Transverse colon (tissue), 4 donors: ENCODE measurements around the gene KCTD5. TPM values are rescaled to one million over a fixed set of nuclear protein-coding genes. Genes with fewer than 3 reads are reported as not detected.

ENCODE experiments used
- DNase-seq: peaks from one replicate; pipeline ENCODE4 v3.0.0-alpha.2; 2019
- H3K27ac ChIP-seq, 4 donors: fragments of 200-600 bp; sonication (generic); 2 replicates each; pipeline ENCODE4 v1.5.1; 2016 to 2018; ENCODE audit warnings: inconsistent platforms in 4 of 4
- H3K27me3 ChIP-seq: fragments of 200-600 bp; sonication (generic); 2 replicates; pipeline ENCODE4 v1.5.1; 2017; ENCODE audit warnings: inconsistent platforms
- H3K36me3 ChIP-seq, 4 donors: fragments of 200-600 bp; sonication (generic); 2 replicates each; pipeline ENCODE4 v1.5.1; 2017 to 2019; ENCODE audit warnings: inconsistent platforms in 4 of 4
- H3K4me1 ChIP-seq, 4 donors: fragments of 200-600 bp; sonication (generic); 2 replicates each; pipeline ENCODE4 v1.5.1; 2017 to 2020; ENCODE audit warnings: inconsistent platforms in 4 of 4
- H3K4me3 ChIP-seq, 4 donors: fragments of 200-600 bp; sonication (generic); 1 replicate in 1 of 4; 2 replicates in 3 of 4; pipeline versions ENCODE4 v1.5.1 to v1.6.1; 2017 to 2019; ENCODE audit warnings: inconsistent platforms in 4 of 4
- H3K9me3 ChIP-seq, 2 donors: fragments of 200-600 bp; sonication (generic); 2 replicates each; pipeline ENCODE4 v1.5.1; 2017 to 2019; ENCODE audit warnings: inconsistent platforms in 2 of 2
- CTCF ChIP-seq, 5 experiments: fragments of 200-600 bp in 3 of 5; fragments of 450-650 bp in 2 of 5; sonication (generic) in 3 of 5; IDR thresholded peaks; 1 replicate in 2 of 5; 2 replicates in 3 of 5; pipeline ENCODE4 v1.5.1; 2016 to 2017; ENCODE audit warnings: antibody characterized with exemption in 5 of 5, inconsistent platforms in 3 of 5, mild to moderate bottlenecking in 2 of 5, moderate library complexity in 1 of 5
- EP300 ChIP-seq: sonication (generic); formaldehyde crosslinking; IDR thresholded peaks from one replicate; pipeline ENCODE4 v1.6.1; 2017; ENCODE audit warnings: antibody characterized with exemption, low read depth
- POLR2A ChIP-seq: fragments of 450-650 bp; IDR thresholded peaks from one replicate; pipeline ENCODE4 v1.6.1; 2016; ENCODE audit warnings: antibody characterized with exemption, mild to moderate bottlenecking, moderate library complexity
- POLR2AphosphoS5 ChIP-seq, 3 donors: sonication (generic); formaldehyde crosslinking; IDR thresholded peaks; one replicate each; pipeline ENCODE4 v1.6.1; 2016; ENCODE audit warnings: antibody characterized with exemption in 3 of 3
- WGBS, 2 donors: methylation state at CpG; one replicate each; pipeline ENCODE4 v1.1.5; 2018; ENCODE audit warnings: low coverage in 1 of 2; 5-methylcytosine and 5-hydroxymethylcytosine counted together
- in situ Hi-C, 4 donors: fragments of 200-750 bp; cut with MboI; loops; one replicate each; pipeline versions ENCODE4 v1.15.0 to v1.15.1; 2017; ENCODE audit warnings: low sequenced_read_pairs in 3 of 4, low pct_ligation_motif_present in 1 of 4, low pct_unique_long_range_greater_than_20kb in 1 of 4
- intact Hi-C: fragments of 100-400 bp; cut with DNase I; formaldehyde crosslinking; loops from one replicate; pipeline ENCODE4 v1.15.1; 2023; ENCODE audit warnings: low total_unique reads
- total RNA-seq, 4 donors: library from RNA; depleted of rRNA; stranded (reverse); fragments of >200 nt; gene quantifications; one replicate each; pipeline ENCODE4 v1.1.0, GENCODE V29; 2016

The KCTD5 gene
- total RNA-seq, 4 donors from 2014 or later, result 44.2 to 107 (median 60.3) TPM

- no peaks in the 10 kb centered on the region for H3K36me3 ChIP-seq
- DNase-seq, result peak; percentile 33
- H3K9me3 ChIP-seq, result no peaks in the 10 kb centered on the region
- in situ Hi-C loops (no loop called here), intact Hi-C loops (no loop called here)
- peaks cover 31 to 38% (median 33%) of the 10 kb centered on the region in 4 donors for H3K4me1 ChIP-seq
- H3K27me3 ChIP-seq, result no peaks in the 10 kb centered on the region
- peak overlapping the region; percentile 2 to 94 (median 86) for H3K4me3 ChIP-seq
- TF ChIP-seq POLR2AphosphoS5 (IDR thresholded peaks at IDR 0.05) (no peak), POLR2A (no peak), EP300 (no peak), CTCF (IDR thresholded peaks at IDR 0.05) (no peak)
- H3K27ac ChIP-seq, result peak overlapping the region; percentile 98 to 100 (median 99)
- 62 to 71% methylated on average over 1 to 23 of the region's 23 CpGs for WGBS, 2 donors
Measured at GRCh38 chr16:2751577-2752034, 69.3 kb downstream of the KCTD5 start.

GRCh38 chr16:2752035-2752849 is 69.9 kb downstream of the KCTD5 start, which contains the start of gene SRRM2:
Gene SRRM2, plus strand, starts transcription at chr16:2752638. Its CDS starts 3,727 bp downstream, at chr16:2756365.
- WGBS, 2 donors, result 6% methylated on average over 58 of the region's 99 CpGs; no CpG with 5 or more reads in 1 of the 2 donors
- Histone ChIP-seq H3K27me3 (no peaks in the 10 kb centered on the region), H3K36me3 (peaks cover 0 to 3% (median under 1%) of the 10 kb centered on the region in 4 donors), H3K4me1 (peaks cover 31 to 45% (median 38%) of the 10 kb centered on the region in 4 donors), H3K27ac (peak within 1 kb of the TSS; percentile 98 to 100 (median 99)), H3K9me3 (no peaks in the 10 kb centered on the region), H3K4me3 (peak within 1 kb of the TSS; percentile 75 to 94 (median 86))
- DNase-seq, result peak; percentile 95
- in situ Hi-C loops (no loop called here), intact Hi-C loops (no loop called here)
- peak; percentile 97 to 99 (median 99) for TF ChIP-seq POLR2AphosphoS5 (IDR thresholded peaks at IDR 0.05)
- TF ChIP-seq CTCF (IDR thresholded peaks at IDR 0.05), result peak in 2 of 5 experiments; percentile 16 to 39
- TF ChIP-seq POLR2A, result peak; percentile 94
- TF ChIP-seq EP300, result no peak

DNA sequence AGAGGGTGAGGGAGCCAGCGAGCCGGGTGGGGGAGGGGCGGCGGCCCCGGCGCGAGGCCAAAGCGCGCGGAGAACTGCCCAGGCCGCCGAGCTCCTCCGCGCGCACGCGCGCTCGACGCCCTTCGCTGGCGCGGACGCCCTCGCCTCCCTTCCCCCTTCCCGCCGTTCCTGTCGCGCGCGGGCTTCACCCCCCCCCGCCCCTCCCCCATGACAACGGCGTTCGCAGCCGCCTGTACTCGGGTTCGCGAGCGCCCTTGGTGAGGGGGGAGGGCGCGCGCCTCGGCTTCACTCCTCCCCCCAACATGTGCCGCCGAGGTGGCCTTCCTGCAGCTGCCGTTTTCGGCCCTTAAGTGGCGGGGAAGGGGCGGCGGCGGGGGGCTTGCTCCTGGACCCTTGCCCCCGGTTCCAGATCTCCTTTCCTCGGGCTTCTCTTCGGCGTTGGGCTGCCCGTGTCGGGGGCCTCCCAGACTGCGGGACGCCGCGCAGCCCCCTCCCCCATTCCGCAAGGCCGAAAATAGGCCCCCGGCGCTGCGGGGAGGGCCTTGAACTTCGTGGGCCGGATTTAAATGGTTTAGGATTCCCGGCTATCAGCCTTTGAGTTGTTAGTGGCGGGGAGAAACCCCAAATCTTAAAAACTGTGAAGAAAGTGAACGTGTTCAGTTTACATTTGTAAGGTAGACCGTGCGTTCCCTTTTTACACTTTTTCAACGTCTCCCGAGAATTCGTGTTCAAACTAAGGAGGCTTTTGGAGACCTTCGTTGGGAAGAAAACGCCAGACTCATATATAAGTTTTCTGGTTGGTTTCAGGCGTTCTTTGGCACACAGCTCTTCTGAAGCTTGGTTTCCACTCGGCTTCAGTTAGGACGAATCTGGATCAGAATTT is 70.8 kb downstream of the KCTD5 start:
- peak overlapping the region; percentile 98 to 100 (median 99) for H3K27ac ChIP-seq
- peaks cover 0 to 11% (median 5%) of the 10 kb centered on the region in 4 donors for H3K36me3 ChIP-seq
- intact Hi-C loops, result no loop called here
- no peaks in the 10 kb centered on the region for H3K9me3 ChIP-seq
- H3K4me1 ChIP-seq, result peaks cover 31 to 47% (median 38%) of the 10 kb centered on the region in 4 donors
- peak overlapping the region; percentile 75 to 94 (median 86) for H3K4me3 ChIP-seq
- WGBS, 2 donors, result 0 to 1% methylated on average over 14 to 45 of the region's 82 CpGs
- TF ChIP-seq EP300 (no peak), CTCF (IDR thresholded peaks at IDR 0.05) (no peak), POLR2A (no peak), POLR2AphosphoS5 (IDR thresholded peaks at IDR 0.05) (no peak)
- in situ Hi-C loops, result no loop called here
- no peaks in the 10 kb centered on the region for H3K27me3 ChIP-seq
- DNase-seq, result peak; percentile 87

DNA sequence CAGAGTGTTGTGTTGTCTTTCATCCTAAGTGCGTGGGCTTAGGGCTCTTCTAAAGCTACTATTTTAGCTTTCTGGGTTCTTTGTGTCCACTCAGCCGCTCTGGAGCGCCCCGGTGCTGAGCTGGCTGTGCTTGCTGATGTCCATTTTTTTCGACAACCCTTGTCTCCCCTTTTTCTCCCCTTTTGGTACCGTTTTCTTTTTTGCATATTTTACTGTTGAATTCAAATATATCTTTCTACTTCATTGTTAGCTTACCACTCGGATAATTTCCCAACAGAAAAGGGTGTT is 71.4 kb downstream of the KCTD5 start:
- Histone ChIP-seq H3K36me3 (peaks cover 0 to 17% (median 8%) of the 10 kb centered on the region in 4 donors), H3K9me3 (no peaks in the 10 kb centered on the region), H3K27ac (peak overlapping the region; percentile 98 to 100 (median 99)), H3K4me1 (peaks cover 31 to 47% (median 38%) of the 10 kb centered on the region in 4 donors), H3K27me3 (no peaks in the 10 kb centered on the region), H3K4me3 (peak overlapping the region; percentile 75 to 94 (median 86))
- no peak for DNase-seq
- in situ Hi-C loops (no loop called here), intact Hi-C loops (no loop called here)
- 0 to 1% methylated on average over 3 to 7 of the region's 7 CpGs for WGBS, 2 donors
- TF ChIP-seq CTCF (IDR thresholded peaks at IDR 0.05) (no peak), EP300 (no peak), POLR2A (no peak), POLR2AphosphoS5 (IDR thresholded peaks at IDR 0.05) (no peak)
